H1 (cell line): Measurements from ENCODE around the gene MMGT1. TPM values are rescaled to one million over a fixed set of nuclear protein-coding genes. Genes with fewer than 3 reads are reported as not detected.

Experiments used
- CTCF ChIA-PET: fragments of 300-600 bp; sonication (Branson Sonifier 250); formaldehyde crosslinking; loops from one replicate; lab custom pipeline; 2021; ENCODE audit not compliant: partially characterized antibody; lab: Charles Lee
- POLR2A ChIA-PET: fragments of 300-600 bp; sonication (Branson Sonifier 250); formaldehyde crosslinking; loops from one replicate; lab custom pipeline; 2021; ENCODE audit warnings: inconsistent platforms; ENCODE audit not compliant: partially characterized antibody; lab: Charles Lee
- DNase-seq, 2 experiments: peaks; one replicate each; pipeline versions ENCODE4 v3.0.0 to v3.0.0-alpha.2; 2010 to 2022; ENCODE audit warnings: low spot score in 2 of 2, low read depth in 1 of 2, mixed read lengths in 1 of 2
- FAIRE-seq: peaks from 2 replicates; lab custom pipeline; 2011; peaks lifted over from hg19 to GRCh38; lab: Jason Lieb, UNC
- H2AFZ ChIP-seq: 2 replicates; pipeline ENCODE4 v1.8.1; 2012; ENCODE audit warnings: low read length, inconsistent platforms
- H2AK5ac ChIP-seq: 2 replicates; pipeline ENCODE4 v1.6.1; 2013; ENCODE audit warnings: low read depth, low read length
- H2BK120ac ChIP-seq: replicated peaks from 2 replicates; pipeline ENCODE3; 2013; ENCODE audit warnings: low read depth, low read length, inconsistent platforms
- H2BK12ac ChIP-seq: 2 replicates; pipeline ENCODE4 v1.6.1; 2013; ENCODE audit warnings: low read depth, low read length
- H2BK15ac ChIP-seq: 2 replicates; pipeline ENCODE4 v1.6.1; 2013; ENCODE audit warnings: low read length
- H2BK20ac ChIP-seq: 2 replicates; pipeline ENCODE4 v1.6.1; 2013; ENCODE audit warnings: low read length
- H2BK5ac ChIP-seq: 2 replicates; pipeline ENCODE4 v1.6.1; 2013; ENCODE audit warnings: low read depth, low read length
- H3K14ac ChIP-seq: 2 replicates; pipeline ENCODE4 v1.6.1; 2013; ENCODE audit warnings: inconsistent platforms; ENCODE audit not compliant: insufficient read length
- H3K18ac ChIP-seq: 2 replicates; pipeline ENCODE4 v1.6.1; 2013; ENCODE audit warnings: low read length; ENCODE audit errors: extremely low read depth
- H3K23ac ChIP-seq: 2 replicates; pipeline ENCODE4 v1.6.1; 2013; ENCODE audit warnings: inconsistent platforms; ENCODE audit not compliant: insufficient read length
- H3K23me2 ChIP-seq: 2 replicates; pipeline ENCODE4 v1.6.1; 2013; ENCODE audit warnings: low read depth, low read length
- H3K27ac ChIP-seq: 2 replicates; pipeline ENCODE4 v1.6.1; 2011; ENCODE audit warnings: low read depth, low read length, inconsistent platforms
- H3K27me3 ChIP-seq, 4 experiments: replicated peaks in 1 of 4; 1 replicate in 1 of 4; 2 replicates in 3 of 4; pipeline versions ENCODE4 v1.6.1 to v1.8.1; 2011 to 2013; ENCODE audit warnings: low read length in 3 of 4, mild to moderate bottlenecking in 3 of 4, inconsistent platforms in 2 of 4, mixed read lengths in 2 of 4, moderate library complexity in 1 of 4; ENCODE audit not compliant: control insufficient read depth in 3 of 4, insufficient read depth in 3 of 4; ENCODE audit errors: extremely low read depth in 1 of 4
- H3K36me3 ChIP-seq, 4 experiments: 2 replicates each; pipeline versions ENCODE4 v1.6.1 to v1.8.1; 2011 to 2013; ENCODE audit warnings: mild to moderate bottlenecking in 4 of 4, low read length in 3 of 4, moderate library complexity in 2 of 4, control low read depth in 1 of 4, inconsistent platforms in 1 of 4; ENCODE audit not compliant: insufficient read depth in 4 of 4, control insufficient read depth in 2 of 4
- H3K4ac ChIP-seq: replicated peaks from 2 replicates; pipeline ENCODE3; 2013; ENCODE audit warnings: low read length, low read depth, mixed read lengths, inconsistent platforms; ENCODE audit not compliant: insufficient read length
- H3K4me1 ChIP-seq, 4 experiments: replicated peaks in 1 of 4; 1 replicate in 1 of 4; 2 replicates in 3 of 4; pipeline versions ENCODE4 v1.6.1 to v1.8.1; 2011 to 2013; ENCODE audit warnings: low read length in 3 of 4, inconsistent platforms in 2 of 4, mixed read lengths in 1 of 4; ENCODE audit not compliant: insufficient read depth in 4 of 4, control insufficient read depth in 3 of 4
- H3K4me2 ChIP-seq, 2 experiments: 2 replicates each; pipeline versions ENCODE4 v1.6.1 to v1.8.1; 2011 to 2013; ENCODE audit warnings: low read depth in 2 of 2, low read length in 2 of 2, control low read depth in 1 of 2, inconsistent platforms in 1 of 2, mild to moderate bottlenecking in 1 of 2; ENCODE audit not compliant: insufficient read depth in 1 of 2
- H3K4me3 ChIP-seq, 4 experiments: fragments of 200-600, 300-600 bp in 1 of 4; sonication (generic), shearing (Covaris generic), sonication (Bioruptor Twin) in 1 of 4; 2 replicates each; pipeline versions ENCODE4 v1.5.1 to v1.8.1; 2011 to 2016; ENCODE audit warnings: low read length in 4 of 4, low read depth in 3 of 4, control low read depth in 2 of 4, inconsistent platforms in 2 of 4, mild to moderate bottlenecking in 2 of 4, mixed read lengths in 1 of 4, moderate library complexity in 1 of 4; ENCODE audit not compliant: insufficient read depth in 2 of 4; ENCODE audit errors: extremely low read depth in 1 of 4
- H3K56ac ChIP-seq: replicated peaks from 2 replicates; pipeline ENCODE3; 2013; ENCODE audit warnings: low read depth, mild to moderate bottlenecking, mixed read lengths, low read length, inconsistent platforms; ENCODE audit not compliant: insufficient read length
- H3K79me1 ChIP-seq: 2 replicates; pipeline ENCODE4 v1.6.1; 2013; ENCODE audit warnings: low read depth, low read length, control low read depth
- H3K79me2 ChIP-seq, 2 experiments: 2 replicates each; pipeline versions ENCODE4 v1.6.1 to v1.8.1; 2012 to 2013; ENCODE audit warnings: low read length in 2 of 2, mild to moderate bottlenecking in 2 of 2, inconsistent platforms in 1 of 2; ENCODE audit not compliant: insufficient read depth in 2 of 2, control insufficient read depth in 1 of 2
- H3K9ac ChIP-seq, 4 experiments: replicated peaks in 1 of 4; 1 replicate in 1 of 4; 2 replicates in 3 of 4; pipeline versions ENCODE4 v1.6.1 to v1.8.1; 2011 to 2013; ENCODE audit warnings: low read depth in 3 of 4, low read length in 3 of 4, control low read depth in 2 of 4, mild to moderate bottlenecking in 2 of 4, moderate library complexity in 2 of 4, inconsistent platforms in 1 of 4; ENCODE audit errors: extremely low read depth in 1 of 4
- H3K9me3 ChIP-seq, 2 experiments: 2 replicates each; pipeline versions ENCODE4 v1.6.1 to v1.8.1; 2012 to 2013; ENCODE audit warnings: mild to moderate bottlenecking in 2 of 2, moderate library complexity in 2 of 2, control low read depth in 1 of 2, inconsistent platforms in 1 of 2, low read depth in 1 of 2, low read length in 1 of 2, mixed read lengths in 1 of 2; ENCODE audit not compliant: insufficient read depth in 2 of 2
- H4K20me1 ChIP-seq, 2 experiments: replicated peaks in 1 of 2; 2 replicates each; pipeline versions ENCODE3 to v1.8.1; 2011 to 2013; ENCODE audit warnings: inconsistent platforms in 2 of 2, low read length in 2 of 2, mild to moderate bottlenecking in 1 of 2; ENCODE audit not compliant: insufficient read depth in 2 of 2, control insufficient read depth in 1 of 2
- H4K5ac ChIP-seq: 2 replicates; pipeline ENCODE4 v1.6.1; 2013; ENCODE audit warnings: low read length, low read depth, mixed read lengths, inconsistent platforms; ENCODE audit not compliant: insufficient read length
- H4K8ac ChIP-seq: 2 replicates; pipeline ENCODE4 v1.8.0; 2013; ENCODE audit warnings: mild to moderate bottlenecking, moderate library complexity, low read length, inconsistent platforms; ENCODE audit not compliant: insufficient read depth; ENCODE audit errors: extremely low read depth
- H4K91ac ChIP-seq: replicated peaks from 2 replicates; pipeline ENCODE3; 2013; ENCODE audit warnings: low read length, mixed read lengths, inconsistent platforms; ENCODE audit not compliant: insufficient read length
- BCL11A ChIP-seq, 2 experiments: IDR thresholded peaks; one replicate each; pipeline ENCODE4 v1.6.1; 2011; ENCODE audit warnings: low read depth in 2 of 2, low read length in 2 of 2, mild to moderate bottlenecking in 2 of 2
- CBX5 ChIP-seq: fragments of 300-800, 300-1000 bp; sonication (generic); IDR thresholded peaks from 2 replicates; pipeline ENCODE4 v1.7.1; 2016; ENCODE audit warnings: antibody characterized with exemption, low read length, low read depth
- CTBP2 ChIP-seq: IDR thresholded peaks from 2 replicates; pipeline ENCODE4 v1.7.0; 2011; ENCODE audit warnings: borderline replicate concordance, mild to moderate bottlenecking, moderate library complexity, mixed read lengths, low read length; ENCODE audit not compliant: insufficient read depth, insufficient read length
- GTF2F1 ChIP-seq: IDR thresholded peaks from 2 replicates; pipeline ENCODE4 v1.6.1; 2012; ENCODE audit warnings: low read depth, low read length, improper control_type of control experiment, borderline replicate concordance
- KDM1A ChIP-seq: fragments of 200-600, 300-600 bp; sonication (generic); IDR thresholded peaks from 2 replicates; pipeline ENCODE4 v1.7.1; 2016; ENCODE audit warnings: mild to moderate bottlenecking, low read length, borderline replicate concordance
- MAFK ChIP-seq: IDR thresholded peaks from 2 replicates; pipeline ENCODE4 v1.6.1; 2012; ENCODE audit warnings: low read depth, mild to moderate bottlenecking, improper control_type of control experiment, low read length
- RFX5 ChIP-seq: IDR thresholded peaks from 2 replicates; pipeline ENCODE4 v1.6.1; 2011; ENCODE audit warnings: low read depth, low read length, improper control_type of control experiment, borderline replicate concordance
- SP4 ChIP-seq: IDR thresholded peaks from 2 replicates; pipeline ENCODE4 v1.6.1; 2012; ENCODE audit warnings: low read length, inconsistent platforms
- TCF12 ChIP-seq: IDR thresholded peaks from 2 replicates; pipeline ENCODE4 v1.6.1; 2011; ENCODE audit warnings: low read depth, mild to moderate bottlenecking, low read length
- YY1 ChIP-seq: IDR thresholded peaks from 2 replicates; pipeline ENCODE4 v1.6.1; 2011; ENCODE audit warnings: low read depth, mild to moderate bottlenecking, low read length
- ZNF274 ChIP-seq: IDR thresholded peaks from 2 replicates; pipeline ENCODE4 v1.7.0; 2012; ENCODE audit warnings: low read length, borderline replicate concordance; ENCODE audit errors: extremely low read depth
- WGBS, 2 experiments: shearing (Covaris generic) in 1 of 2; methylation state at CpG; one replicate each; pipeline versions ENCODE4 v1.1.6 to v1.1.7; 2013 to 2015; ENCODE audit warnings: low lambda C conversion rate in 2 of 2, mixed read lengths in 2 of 2, inconsistent platforms in 1 of 2, low coverage in 1 of 2, missing lambda C conversion rate in 1 of 2; ENCODE audit not compliant: insufficient replicate concordance in 2 of 2, insufficient coverage in 1 of 2, insufficient read length in 1 of 2; ENCODE audit errors: extremely low coverage in 1 of 2, missing lambda C conversion rate in 1 of 2; 5-methylcytosine and 5-hydroxymethylcytosine counted together
- polyA plus RNA-seq, 7 experiments: library from polyadenylated mRNA; depleted of rRNA in 3 of 7; stranded (reverse) in 5 of 7; unstranded in 2 of 7; fragments of >200 nt in 5 of 7; fragments of 200-250 nt in 2 of 7; gene quantifications; 1 replicate in 5 of 7; 2 replicates in 1 of 7; 4 replicates in 1 of 7; pipeline versions ENCODE4 v1.2.1 to v1.2.3, GENCODE V29; 2011 to 2013; ENCODE audit warnings: missing spikeins in 2 of 7, mixed read lengths in 2 of 7
- total RNA-seq: library from RNA; stranded (reverse); fragmentation: NEBNext Ultra II Directional; extraction: Animal tissue kit (Norgen Biotek cat#: 25700); gene quantifications from 2 replicates; pipeline ENCODE4 v1.2.1, GENCODE V29; 2021
- TF ChIP-seq, protein P1 (sequence below), 3 experiments: IDR thresholded peaks; 1 replicate in 2 of 3; 2 replicates in 1 of 3; pipeline versions ENCODE4 v1.5.1 to v1.6.1; 2011; ENCODE audit warnings: low read length in 3 of 3, mild to moderate bottlenecking in 3 of 3, inconsistent platforms in 2 of 3, low read depth in 1 of 3, moderate library complexity in 1 of 3; ENCODE audit not compliant: insufficient read depth in 1 of 3; ENCODE audit errors: control extremely low read depth in 1 of 3

MMGT1 gene
- total and polyA plus RNA-seq, 2 of the 8 experiments (the other 6 are each of a cell fraction or from before 2014, with no cell fraction given): 10.0 to 20.5 TPM

DNA sequence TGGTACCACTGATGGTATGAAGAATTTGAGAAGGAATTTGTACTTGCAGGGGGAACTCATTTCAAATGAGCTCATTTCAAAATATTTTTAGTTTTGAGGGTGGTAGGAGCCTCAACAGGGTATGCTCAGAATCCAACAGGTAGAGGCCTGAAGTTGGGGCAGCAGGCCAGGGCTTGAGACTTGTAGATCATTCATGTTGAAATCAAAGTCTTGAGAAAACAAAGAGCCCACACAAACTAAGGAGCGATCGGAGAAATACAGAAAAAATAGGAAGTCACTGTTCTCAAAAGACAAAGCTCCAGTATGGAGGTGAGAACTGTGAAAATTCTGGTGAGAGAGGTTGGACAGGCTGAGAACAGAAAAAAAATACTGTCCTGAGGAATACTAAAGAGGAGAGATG is 10.5 kb upstream of the MMGT1 start:
- Histone ChIP-seq H3K79me1 (no peaks in the 10 kb centered on the region; the same call in 1 of the 2 replicates), H3K14ac (no peak overlapping the region), H2AFZ (peak overlapping the region; percentile 88; the same call in 1 of the 2 replicates), H3K79me2 (peaks cover 0 to 28% of the 10 kb centered on the region in 2 experiments; a peak in 2 of 4 replicates), H4K8ac (no peak overlapping the region), H2BK5ac (no peak overlapping the region), H3K23ac (no peak overlapping the region), H2BK20ac (no peak overlapping the region), H4K5ac (no peak overlapping the region), H3K27ac (no peak overlapping the region), H3K4ac (no peak overlapping the region), H2BK120ac (no peak overlapping the region), H3K23me2 (peaks cover 2% of the 10 kb centered on the region; the same call in 1 of the 2 replicates), H2AK5ac (no peak overlapping the region), H3K4me2 (peak overlapping the region; percentile 70 to 87; a peak in 3 of 4 replicates), H3K36me3 (no peaks in the 10 kb centered on the region), H4K20me1 (no peaks in the 10 kb centered on the region), H2BK12ac (no peak overlapping the region), H3K18ac (no peak overlapping the region), H3K4me3 (peak overlapping the region in 1 of 4 experiments; percentile 85; a peak in 2 of 8 replicates), H2BK15ac (no peak overlapping the region), H3K56ac (no peak overlapping the region), H3K4me1 (no peaks in the 10 kb centered on the region), H3K9ac (no peak overlapping the region), H3K9me3 (no peaks in the 10 kb centered on the region), H4K91ac (no peak overlapping the region), H3K27me3 (no peaks in the 10 kb centered on the region)
- ChIA-PET CTCF (no interaction called here), POLR2A (interaction anchor here (2.6 kb wide), 1 partner anchor 10 kb away, joined by 14 read pairs; the partner anchor contains the start of gene MMGT1)
- 84% methylated on average over 2 of the region's 2 CpGs; no CpG with 5 or more reads in 1 of the 2 experiments for WGBS, 2 experiments
- FAIRE-seq: no peak
- DNase-seq: no peak
- TF ChIP-seq CTBP2: no peak
- TF ChIP-seq BCL11A (IDR thresholded peaks at IDR 0.05; ENCODE audit: low read depth in 2 of 2, low read length in 2 of 2): no peak
- no peak for TF ChIP-seq KDM1A
- TF ChIP-seq, protein P1, sequence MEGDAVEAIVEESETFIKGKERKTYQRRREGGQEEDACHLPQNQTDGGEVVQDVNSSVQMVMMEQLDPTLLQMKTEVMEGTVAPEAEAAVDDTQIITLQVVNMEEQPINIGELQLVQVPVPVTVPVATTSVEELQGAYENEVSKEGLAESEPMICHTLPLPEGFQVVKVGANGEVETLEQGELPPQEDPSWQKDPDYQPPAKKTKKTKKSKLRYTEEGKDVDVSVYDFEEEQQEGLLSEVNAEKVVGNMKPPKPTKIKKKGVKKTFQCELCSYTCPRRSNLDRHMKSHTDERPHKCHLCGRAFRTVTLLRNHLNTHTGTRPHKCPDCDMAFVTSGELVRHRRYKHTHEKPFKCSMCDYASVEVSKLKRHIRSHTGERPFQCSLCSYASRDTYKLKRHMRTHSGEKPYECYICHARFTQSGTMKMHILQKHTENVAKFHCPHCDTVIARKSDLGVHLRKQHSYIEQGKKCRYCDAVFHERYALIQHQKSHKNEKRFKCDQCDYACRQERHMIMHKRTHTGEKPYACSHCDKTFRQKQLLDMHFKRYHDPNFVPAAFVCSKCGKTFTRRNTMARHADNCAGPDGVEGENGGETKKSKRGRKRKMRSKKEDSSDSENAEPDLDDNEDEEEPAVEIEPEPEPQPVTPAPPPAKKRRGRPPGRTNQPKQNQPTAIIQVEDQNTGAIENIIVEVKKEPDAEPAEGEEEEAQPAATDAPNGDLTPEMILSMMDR (IDR thresholded peaks at IDR 0.05; ENCODE audit: control extremely low read depth in 1 of 3, insufficient read depth in 1 of 3, low read depth in 1 of 3, low read length in 3 of 3): no peak
- no peak for TF ChIP-seq TCF12
- no peak for TF ChIP-seq SP4
- no peak for TF ChIP-seq ZNF274
- TF ChIP-seq YY1: no peak
- TF ChIP-seq MAFK: no peak
- TF ChIP-seq RFX5: no peak
- TF ChIP-seq GTF2F1: no peak
- no peak for TF ChIP-seq CBX5
